ENCODE results near the gene TAS2R40. TPM values are rescaled to one million over a fixed set of nuclear protein-coding genes. Genes with fewer than 3 reads are reported as not detected.
A peak's percentile ranks its signal among the peaks of the same experiment; 100 is the strongest.
"Not testable (repeated sequence)": the region's sequence is repeated elsewhere in the genome, so short reads cannot be mapped to it uniquely, and the experiment has no call there.

The TAS2R40 gene
- total RNA-seq, 4 donors from 2014 or later: not detected

DNA sequence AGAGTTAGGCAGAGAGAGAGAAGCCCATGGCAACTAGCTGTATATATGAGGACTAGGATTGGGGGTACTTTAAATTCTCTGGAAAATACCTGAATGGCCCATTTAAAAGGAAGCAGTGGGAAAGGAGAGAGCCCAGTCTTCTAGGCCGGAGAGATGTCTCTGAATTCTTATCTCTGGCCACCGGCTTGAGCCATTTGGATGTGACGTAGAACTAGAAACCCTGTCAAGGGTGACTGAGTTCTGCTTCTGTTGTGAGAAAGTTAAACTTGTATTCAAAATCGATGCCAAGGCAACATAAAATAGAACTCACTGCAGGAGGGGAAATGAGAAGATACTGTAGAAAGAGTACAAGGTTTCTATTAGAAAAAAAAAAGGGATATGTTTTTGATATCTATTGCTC lies 35.1 kb downstream of the TAS2R40 start:
- TF ChIP-seq, protein P1, sequence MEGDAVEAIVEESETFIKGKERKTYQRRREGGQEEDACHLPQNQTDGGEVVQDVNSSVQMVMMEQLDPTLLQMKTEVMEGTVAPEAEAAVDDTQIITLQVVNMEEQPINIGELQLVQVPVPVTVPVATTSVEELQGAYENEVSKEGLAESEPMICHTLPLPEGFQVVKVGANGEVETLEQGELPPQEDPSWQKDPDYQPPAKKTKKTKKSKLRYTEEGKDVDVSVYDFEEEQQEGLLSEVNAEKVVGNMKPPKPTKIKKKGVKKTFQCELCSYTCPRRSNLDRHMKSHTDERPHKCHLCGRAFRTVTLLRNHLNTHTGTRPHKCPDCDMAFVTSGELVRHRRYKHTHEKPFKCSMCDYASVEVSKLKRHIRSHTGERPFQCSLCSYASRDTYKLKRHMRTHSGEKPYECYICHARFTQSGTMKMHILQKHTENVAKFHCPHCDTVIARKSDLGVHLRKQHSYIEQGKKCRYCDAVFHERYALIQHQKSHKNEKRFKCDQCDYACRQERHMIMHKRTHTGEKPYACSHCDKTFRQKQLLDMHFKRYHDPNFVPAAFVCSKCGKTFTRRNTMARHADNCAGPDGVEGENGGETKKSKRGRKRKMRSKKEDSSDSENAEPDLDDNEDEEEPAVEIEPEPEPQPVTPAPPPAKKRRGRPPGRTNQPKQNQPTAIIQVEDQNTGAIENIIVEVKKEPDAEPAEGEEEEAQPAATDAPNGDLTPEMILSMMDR (IDR thresholded peaks at IDR 0.05): no peak
- no peak for ATAC-seq (ENCODE audit: low FRiP score)
- no peak for DNase-seq (ENCODE audit: low spot score)

DNA sequence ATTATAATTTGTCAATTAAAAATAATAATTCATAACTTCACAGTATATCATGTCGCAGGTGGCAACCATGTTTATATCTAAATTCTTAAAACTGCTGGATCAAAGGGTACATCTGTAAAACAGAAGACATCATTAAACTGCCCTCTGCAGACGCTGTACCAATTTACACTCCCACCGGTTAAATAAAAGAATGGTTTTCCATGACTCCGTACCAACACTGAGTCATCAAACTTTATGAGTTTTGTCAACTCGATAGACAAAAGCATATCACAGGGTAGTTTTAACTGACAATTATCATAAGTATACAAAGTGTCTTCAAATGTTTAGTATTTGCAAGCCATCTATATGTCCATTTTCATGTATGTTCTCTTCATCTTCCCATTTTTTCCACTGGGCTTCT lies 35.7 kb downstream of the TAS2R40 start:
- DNase-seq (ENCODE audit: low spot score) (no peak), ATAC-seq (ENCODE audit: low FRiP score) (no peak)
- TF ChIP-seq, protein P1 (IDR thresholded peaks at IDR 0.05): no peak

DNA sequence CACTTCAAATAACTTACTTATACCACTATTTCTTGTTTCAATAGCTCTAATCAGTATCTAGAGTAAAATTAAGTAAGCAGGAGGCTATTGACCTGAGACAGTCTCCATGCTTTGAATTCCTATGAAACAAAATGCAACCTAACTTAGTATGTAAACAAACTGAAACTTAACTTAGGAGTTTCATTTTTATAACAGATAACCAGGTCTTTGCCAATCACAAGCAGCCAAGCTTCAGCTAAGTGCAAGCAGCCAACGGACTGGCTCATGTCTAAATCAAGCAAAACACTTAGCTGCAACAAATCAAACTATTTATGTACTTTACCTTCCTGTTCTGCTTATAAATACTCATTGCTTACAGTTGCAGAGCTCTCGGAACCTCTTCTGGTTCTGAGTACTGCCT lies 37.0 kb downstream of the TAS2R40 start:
- TF ChIP-seq, protein P1 (IDR thresholded peaks at IDR 0.05): no peak
- DNase-seq (ENCODE audit: low spot score) (no peak), ATAC-seq (ENCODE audit: low FRiP score) (no peak)

DNA sequence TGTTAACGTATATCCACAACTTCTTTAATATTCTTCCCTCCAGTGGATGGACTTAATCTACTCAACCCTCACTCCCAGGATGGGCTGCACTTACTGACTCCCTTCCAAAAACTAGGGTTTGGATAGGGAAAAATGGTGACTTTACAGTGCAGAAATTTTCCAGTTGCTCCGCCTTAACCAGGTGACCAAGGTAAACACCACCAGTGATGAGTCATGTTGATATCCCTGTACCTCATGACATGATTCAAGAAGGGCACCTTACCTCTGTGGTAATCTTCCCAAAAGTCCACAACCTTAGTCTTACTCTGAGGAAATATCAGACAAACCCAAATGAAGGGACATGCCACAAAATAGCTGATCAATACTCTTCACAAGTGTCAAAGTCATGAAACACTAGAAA lies 37.9 kb downstream of the TAS2R40 start:
- no peak for ATAC-seq (ENCODE audit: low FRiP score)

DNA sequence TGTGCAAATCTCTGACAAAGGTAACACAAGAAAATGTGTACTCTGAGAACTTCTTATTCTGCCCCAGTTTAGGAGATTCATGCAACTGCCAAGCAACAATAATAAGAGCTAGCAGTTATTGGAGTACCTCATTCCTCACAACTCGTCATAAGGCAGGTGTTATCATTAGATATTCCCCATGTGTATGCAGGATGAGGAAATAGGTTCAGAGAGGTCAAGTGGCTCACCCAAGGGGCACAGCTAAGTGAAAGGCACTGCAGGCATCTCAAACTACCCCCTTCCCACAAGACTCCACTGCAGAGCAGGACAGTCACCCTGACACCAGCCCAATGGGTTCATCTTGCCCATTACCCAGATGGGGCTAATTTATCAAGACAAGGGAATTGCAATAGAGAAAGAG lies 40.1 kb downstream of the TAS2R40 start:
- DNase-seq (ENCODE audit: low spot score): no peak
- TF ChIP-seq, protein P1 (IDR thresholded peaks at IDR 0.05): no peak
- no peak for ATAC-seq (ENCODE audit: low FRiP score)

More for the DNA sequence above, 37.9 kb downstream of the TAS2R40 start:
- no peak for DNase-seq (ENCODE audit: low spot score)
- TF ChIP-seq, protein P1 (IDR thresholded peaks at IDR 0.05): no peak

DNA sequence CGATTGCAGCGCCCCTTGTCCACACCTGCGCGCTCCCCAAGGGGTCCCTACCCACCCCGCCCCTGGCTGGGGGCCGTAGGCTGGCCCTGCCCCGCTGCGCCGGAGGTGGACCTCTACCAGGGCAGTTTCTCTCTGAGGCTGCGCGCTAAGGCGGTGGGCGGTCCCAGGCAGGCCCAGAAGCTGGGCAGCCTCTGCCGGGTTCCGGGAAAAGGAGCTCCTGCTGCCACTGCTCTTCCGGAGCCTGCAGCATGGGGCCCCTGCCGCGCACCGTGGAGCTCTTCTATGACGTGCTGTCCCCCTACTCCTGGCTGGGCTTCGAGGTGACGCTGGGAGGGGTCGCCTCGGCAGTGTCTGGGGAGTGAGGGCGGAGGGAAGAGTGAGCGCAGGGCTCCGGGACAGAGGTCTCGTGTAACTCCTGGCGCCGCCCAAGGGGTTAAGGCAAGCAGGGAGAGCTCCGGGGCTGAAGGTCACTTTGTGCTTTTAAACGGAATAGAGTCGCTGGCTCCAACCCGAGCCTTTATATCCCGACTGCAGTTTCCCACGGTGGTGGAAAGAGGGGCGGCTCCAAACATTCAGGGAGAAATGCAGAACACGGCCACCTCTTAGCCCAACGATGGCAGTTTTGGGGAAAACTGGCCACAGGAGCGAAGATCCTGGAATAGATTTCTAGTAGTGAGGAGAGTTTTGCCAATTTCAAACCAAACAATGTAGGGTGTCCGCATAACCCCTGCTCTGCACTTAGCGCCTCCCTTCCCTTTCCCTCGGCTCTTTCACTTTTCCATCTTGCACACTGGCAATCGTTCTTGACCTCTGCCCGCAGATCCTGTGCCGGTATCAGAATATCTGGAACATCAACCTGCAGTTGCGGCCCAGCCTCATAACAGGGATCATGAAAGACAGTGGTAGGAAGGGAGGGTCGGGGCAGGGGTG lies 41.7 kb downstream of the TAS2R40 start, which contains the start of gene GSTK1:
Gene GSTK1 (plus strand): TSS at position 176 of the 930 bp plus-strand sequence. CDS start 73 bp downstream, at position 249.
- ATAC-seq (ENCODE audit: low FRiP score): peak; percentile 91
- DNase-seq (ENCODE audit: low spot score): peak; percentile 54
- TF ChIP-seq, protein P1 (IDR thresholded peaks at IDR 0.05): no peak

DNA sequence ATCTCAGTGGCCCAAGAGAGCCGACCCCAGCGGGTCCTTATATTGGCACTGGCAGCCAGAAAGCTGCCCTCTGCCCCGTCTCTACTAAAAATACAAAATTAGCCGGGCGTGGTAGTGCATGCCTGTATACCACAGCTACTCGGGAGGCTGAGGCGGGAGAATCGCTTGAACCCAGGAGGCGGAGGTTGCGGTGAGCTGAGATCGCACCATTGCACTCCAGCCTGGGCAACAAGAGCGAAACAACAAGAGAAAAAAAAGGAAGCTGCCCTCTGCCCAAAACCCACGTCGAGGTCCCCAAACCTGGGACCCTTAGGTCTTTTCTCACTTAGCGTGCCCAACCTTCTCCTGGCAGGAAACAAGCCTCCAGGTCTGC lies 42.3 kb downstream of the TAS2R40 start:
- ATAC-seq (ENCODE audit: low FRiP score): not testable (repeated sequence)

More for the DNA sequence above, 42.3 kb downstream of the TAS2R40 start:
- DNase-seq (ENCODE audit: low spot score): not testable (repeated sequence)
